ENCODE measurements around the gene USP6NL. TPM values are rescaled to one million over a fixed set of nuclear protein-coding genes. Genes with fewer than 3 reads are reported as not detected.

Gene USP6NL
- total RNA-seq, 1 experiment from 2014 or later, result 24.6 TPM

DNA sequence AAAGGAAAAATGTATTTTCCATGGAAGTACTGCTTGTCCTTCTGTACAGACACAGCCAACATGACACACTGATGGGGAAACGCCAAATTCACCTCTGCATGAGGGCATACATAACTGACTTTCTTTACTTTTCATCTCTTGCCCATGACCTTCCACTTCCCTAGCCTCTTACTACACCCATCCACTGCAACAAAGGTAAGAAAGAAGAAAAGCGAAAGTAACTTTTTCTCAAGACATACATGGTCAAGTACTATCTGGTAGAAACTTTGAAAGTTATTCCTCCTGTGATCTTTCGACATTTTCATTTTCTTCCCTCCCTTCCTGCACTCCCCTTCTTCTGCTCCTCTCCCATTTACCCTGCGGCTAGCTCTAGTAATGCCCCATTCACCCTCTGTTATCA, 130.8 kb downstream of the USP6NL start (continued):
- TF ChIP-seq SRF (IDR thresholded peaks at IDR 0.05; ENCODE audit: low read depth) (no peak), YY1 (IDR thresholded peaks at IDR 0.05; ENCODE audit: extremely low read depth, insufficient replicate concordance, low read depth, low read length) (no peak), EGR1 (IDR thresholded peaks at IDR 0.05; ENCODE audit: low read depth) (no peak), TCF7L2 (IDR thresholded peaks at IDR 0.05; ENCODE audit: borderline replicate concordance, extremely low read depth, insufficient read depth, insufficient read length) (no peak), CEBPB (IDR thresholded peaks at IDR 0.05; ENCODE audit: low read depth) (no peak)
- TF ChIP-seq, protein P1, sequence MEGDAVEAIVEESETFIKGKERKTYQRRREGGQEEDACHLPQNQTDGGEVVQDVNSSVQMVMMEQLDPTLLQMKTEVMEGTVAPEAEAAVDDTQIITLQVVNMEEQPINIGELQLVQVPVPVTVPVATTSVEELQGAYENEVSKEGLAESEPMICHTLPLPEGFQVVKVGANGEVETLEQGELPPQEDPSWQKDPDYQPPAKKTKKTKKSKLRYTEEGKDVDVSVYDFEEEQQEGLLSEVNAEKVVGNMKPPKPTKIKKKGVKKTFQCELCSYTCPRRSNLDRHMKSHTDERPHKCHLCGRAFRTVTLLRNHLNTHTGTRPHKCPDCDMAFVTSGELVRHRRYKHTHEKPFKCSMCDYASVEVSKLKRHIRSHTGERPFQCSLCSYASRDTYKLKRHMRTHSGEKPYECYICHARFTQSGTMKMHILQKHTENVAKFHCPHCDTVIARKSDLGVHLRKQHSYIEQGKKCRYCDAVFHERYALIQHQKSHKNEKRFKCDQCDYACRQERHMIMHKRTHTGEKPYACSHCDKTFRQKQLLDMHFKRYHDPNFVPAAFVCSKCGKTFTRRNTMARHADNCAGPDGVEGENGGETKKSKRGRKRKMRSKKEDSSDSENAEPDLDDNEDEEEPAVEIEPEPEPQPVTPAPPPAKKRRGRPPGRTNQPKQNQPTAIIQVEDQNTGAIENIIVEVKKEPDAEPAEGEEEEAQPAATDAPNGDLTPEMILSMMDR (IDR thresholded peaks at IDR 0.05 in 2 of 3, conservative IDR thresholded peaks at IDR 0.05 in 1 of 3; ENCODE audit: borderline replicate concordance in 1 of 3, insufficient read depth in 1 of 3, low read depth in 2 of 3, low read length in 2 of 3), result no peak
- TF ChIP-seq, protein P2, sequence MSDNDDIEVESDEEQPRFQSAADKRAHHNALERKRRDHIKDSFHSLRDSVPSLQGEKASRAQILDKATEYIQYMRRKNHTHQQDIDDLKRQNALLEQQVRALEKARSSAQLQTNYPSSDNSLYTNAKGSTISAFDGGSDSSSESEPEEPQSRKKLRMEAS (IDR thresholded peaks at IDR 0.05), result no peak

DNA sequence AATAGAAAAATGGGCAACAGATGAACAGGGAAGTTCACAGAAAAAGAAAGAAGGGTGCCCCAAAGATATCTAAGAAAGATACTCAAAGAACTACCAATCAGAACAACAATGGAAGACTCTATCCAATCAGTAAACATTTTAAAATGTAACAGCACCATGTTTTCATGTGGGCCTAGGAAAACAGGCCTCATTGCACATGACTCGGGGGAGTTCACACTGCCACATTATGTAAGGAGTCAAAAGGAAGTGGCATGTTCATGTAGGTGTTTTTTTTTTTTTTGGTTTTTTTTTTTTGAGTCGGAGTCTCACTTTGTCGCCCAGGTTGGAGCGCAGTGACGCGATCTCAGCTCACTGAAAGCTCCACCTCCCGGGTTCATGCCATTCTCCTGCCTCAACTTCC, 132.2 kb downstream of the USP6NL start:
- Histone ChIP-seq H3K9me3 (ENCODE audit: control insufficient read depth in 1 of 2, insufficient read depth in 1 of 2, low read depth in 1 of 2, low read length in 2 of 2) (no peaks in the 10 kb centered on the region), H2AFZ (ENCODE audit: low read depth, low read length, poor library complexity, severe bottlenecking) (no peak overlapping the region), H4K20me1 (ENCODE audit: insufficient read depth) (no peaks in the 10 kb centered on the region), H3K4me3 (replicated peaks in 1 of 2; ENCODE audit: low read depth in 1 of 2, low read length in 2 of 2) (no peak overlapping the region), H3K9ac (ENCODE audit: low read length) (no peak overlapping the region), H3K27ac (ENCODE audit: low read depth, low read length) (no peak overlapping the region), H3K9me2 (ENCODE audit: insufficient read depth) (no peaks in the 10 kb centered on the region), H3K79me2 (ENCODE audit: insufficient read depth, low read length) (no peaks in the 10 kb centered on the region), H3K4me1 (ENCODE audit: control insufficient read depth in 1 of 2, insufficient read depth in 2 of 2, low read length in 2 of 2) (no peaks in the 10 kb centered on the region), H3K4me2 (ENCODE audit: low read length) (no peak overlapping the region), H3K36me3 (ENCODE audit: control insufficient read depth in 1 of 2, insufficient read depth in 2 of 2, low read length in 2 of 2) (peaks cover 0 to 1% of the 10 kb centered on the region in 2 experiments; a peak in 1 of 4 replicates), H3K27me3 (ENCODE audit: insufficient read depth, low read length) (no peaks in the 10 kb centered on the region)
- DNase-seq (ENCODE audit: low read depth, low spot score) (no peak), ATAC-seq (no peak)
- ChIA-PET RAD21 (ENCODE audit: low non-redundant PET in 1 of 2, low total read pairs in 2 of 2, uncharacterized antibody in 2 of 2, unreplicated experiment in 2 of 2) (no interaction called here), POLR2A (no interaction called here), CTCF (interaction anchor here (1.0 kb wide), 1 partner anchor 278 kb away, joined by 3 read pairs; no protein-coding TSS in a partner anchor)
- TF ChIP-seq POLR2AphosphoS5 (IDR thresholded peaks at IDR 0.05; ENCODE audit: low read depth, low read length) (no peak), SIN3A (IDR thresholded peaks at IDR 0.05; ENCODE audit: low read depth) (no peak), SRF (IDR thresholded peaks at IDR 0.05; ENCODE audit: low read depth) (no peak), POLR2A (IDR thresholded peaks at IDR 0.05; ENCODE audit: borderline replicate concordance, extremely low read depth, insufficient read depth, insufficient read length) (no peak), ELF1 (IDR thresholded peaks at IDR 0.05; ENCODE audit: borderline replicate concordance, low read depth) (no peak), CBX3 (IDR thresholded peaks at IDR 0.05; ENCODE audit: low read depth) (no peak), CEBPB (IDR thresholded peaks at IDR 0.05; ENCODE audit: low read depth) (no peak), FOSL1 (IDR thresholded peaks at IDR 0.05; ENCODE audit: low read depth) (no peak), ZFX (IDR thresholded peaks at IDR 0.05) (no peak), RAD21 (IDR thresholded peaks at IDR 0.05; ENCODE audit: low read depth) (no peak)
- TF ChIP-seq, protein P3, sequence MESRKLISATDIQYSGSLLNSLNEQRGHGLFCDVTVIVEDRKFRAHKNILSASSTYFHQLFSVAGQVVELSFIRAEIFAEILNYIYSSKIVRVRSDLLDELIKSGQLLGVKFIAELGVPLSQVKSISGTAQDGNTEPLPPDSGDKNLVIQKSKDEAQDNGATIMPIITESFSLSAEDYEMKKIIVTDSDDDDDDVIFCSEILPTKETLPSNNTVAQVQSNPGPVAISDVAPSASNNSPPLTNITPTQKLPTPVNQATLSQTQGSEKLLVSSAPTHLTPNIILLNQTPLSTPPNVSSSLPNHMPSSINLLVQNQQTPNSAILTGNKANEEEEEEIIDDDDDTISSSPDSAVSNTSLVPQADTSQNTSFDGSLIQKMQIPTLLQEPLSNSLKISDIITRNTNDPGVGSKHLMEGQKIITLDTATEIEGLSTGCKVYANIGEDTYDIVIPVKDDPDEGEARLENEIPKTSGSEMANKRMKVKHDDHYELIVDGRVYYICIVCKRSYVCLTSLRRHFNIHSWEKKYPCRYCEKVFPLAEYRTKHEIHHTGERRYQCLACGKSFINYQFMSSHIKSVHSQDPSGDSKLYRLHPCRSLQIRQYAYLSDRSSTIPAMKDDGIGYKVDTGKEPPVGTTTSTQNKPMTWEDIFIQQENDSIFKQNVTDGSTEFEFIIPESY (IDR thresholded peaks at IDR 0.05; ENCODE audit: extremely low read depth, insufficient replicate concordance, low read length), result no peak
- TF ChIP-seq, protein P1 (IDR thresholded peaks at IDR 0.05 in 2 of 3, conservative IDR thresholded peaks at IDR 0.05 in 1 of 3; ENCODE audit: borderline replicate concordance in 1 of 3, insufficient read depth in 1 of 3, low read depth in 2 of 3, low read length in 2 of 3), result no peak
- intact Hi-C loops (cut with micrococcal nuclease), result no loop called here
- BruUV-seq (replicated peaks), result no TSS peak
